ENCODE data around the gene CPSF3.

DNA sequence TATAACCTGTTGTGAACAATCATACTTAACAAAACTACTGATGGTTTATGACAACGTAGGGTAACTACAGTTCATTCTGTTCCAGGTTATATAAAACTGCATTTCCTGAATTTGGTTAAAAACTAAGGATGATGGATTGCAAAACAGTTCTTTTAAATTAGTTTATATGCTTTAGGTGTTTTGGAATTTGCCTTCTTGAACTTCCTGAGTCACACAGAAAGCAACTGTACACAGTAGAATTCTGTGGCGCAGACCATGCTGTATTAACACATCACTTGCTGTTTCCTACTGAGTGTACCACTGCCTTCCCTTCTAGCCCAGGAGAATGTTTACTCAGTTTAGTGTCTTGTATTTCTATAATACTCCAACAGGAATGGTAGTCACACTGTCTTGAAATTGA, 19.5 kb upstream of the CPSF3 start:
- TF ChIP-seq, protein P1, sequence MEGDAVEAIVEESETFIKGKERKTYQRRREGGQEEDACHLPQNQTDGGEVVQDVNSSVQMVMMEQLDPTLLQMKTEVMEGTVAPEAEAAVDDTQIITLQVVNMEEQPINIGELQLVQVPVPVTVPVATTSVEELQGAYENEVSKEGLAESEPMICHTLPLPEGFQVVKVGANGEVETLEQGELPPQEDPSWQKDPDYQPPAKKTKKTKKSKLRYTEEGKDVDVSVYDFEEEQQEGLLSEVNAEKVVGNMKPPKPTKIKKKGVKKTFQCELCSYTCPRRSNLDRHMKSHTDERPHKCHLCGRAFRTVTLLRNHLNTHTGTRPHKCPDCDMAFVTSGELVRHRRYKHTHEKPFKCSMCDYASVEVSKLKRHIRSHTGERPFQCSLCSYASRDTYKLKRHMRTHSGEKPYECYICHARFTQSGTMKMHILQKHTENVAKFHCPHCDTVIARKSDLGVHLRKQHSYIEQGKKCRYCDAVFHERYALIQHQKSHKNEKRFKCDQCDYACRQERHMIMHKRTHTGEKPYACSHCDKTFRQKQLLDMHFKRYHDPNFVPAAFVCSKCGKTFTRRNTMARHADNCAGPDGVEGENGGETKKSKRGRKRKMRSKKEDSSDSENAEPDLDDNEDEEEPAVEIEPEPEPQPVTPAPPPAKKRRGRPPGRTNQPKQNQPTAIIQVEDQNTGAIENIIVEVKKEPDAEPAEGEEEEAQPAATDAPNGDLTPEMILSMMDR (tag by site-specific recombination; IDR thresholded peaks at IDR 0.05), result no peak
- TF ChIP-seq ZNF423 (tag by site-specific recombination; IDR thresholded peaks at IDR 0.05) (no peak), ZNF214 (tag by site-specific recombination; IDR thresholded peaks at IDR 0.05; ENCODE audit: borderline replicate concordance) (no peak), REPIN1 (tag by site-specific recombination; IDR thresholded peaks at IDR 0.05; ENCODE audit: low read depth) (no peak)
- TF ChIP-seq, protein P2, sequence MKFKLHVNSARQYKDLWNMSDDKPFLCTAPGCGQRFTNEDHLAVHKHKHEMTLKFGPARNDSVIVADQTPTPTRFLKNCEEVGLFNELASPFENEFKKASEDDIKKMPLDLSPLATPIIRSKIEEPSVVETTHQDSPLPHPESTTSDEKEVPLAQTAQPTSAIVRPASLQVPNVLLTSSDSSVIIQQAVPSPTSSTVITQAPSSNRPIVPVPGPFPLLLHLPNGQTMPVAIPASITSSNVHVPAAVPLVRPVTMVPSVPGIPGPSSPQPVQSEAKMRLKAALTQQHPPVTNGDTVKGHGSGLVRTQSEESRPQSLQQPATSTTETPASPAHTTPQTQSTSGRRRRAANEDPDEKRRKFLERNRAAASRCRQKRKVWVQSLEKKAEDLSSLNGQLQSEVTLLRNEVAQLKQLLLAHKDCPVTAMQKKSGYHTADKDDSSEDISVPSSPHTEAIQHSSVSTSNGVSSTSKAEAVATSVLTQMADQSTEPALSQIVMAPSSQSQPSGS (tag by site-specific recombination; IDR thresholded peaks at IDR 0.05; ENCODE audit: low read depth), result no peak
- TF ChIP-seq, protein P3, sequence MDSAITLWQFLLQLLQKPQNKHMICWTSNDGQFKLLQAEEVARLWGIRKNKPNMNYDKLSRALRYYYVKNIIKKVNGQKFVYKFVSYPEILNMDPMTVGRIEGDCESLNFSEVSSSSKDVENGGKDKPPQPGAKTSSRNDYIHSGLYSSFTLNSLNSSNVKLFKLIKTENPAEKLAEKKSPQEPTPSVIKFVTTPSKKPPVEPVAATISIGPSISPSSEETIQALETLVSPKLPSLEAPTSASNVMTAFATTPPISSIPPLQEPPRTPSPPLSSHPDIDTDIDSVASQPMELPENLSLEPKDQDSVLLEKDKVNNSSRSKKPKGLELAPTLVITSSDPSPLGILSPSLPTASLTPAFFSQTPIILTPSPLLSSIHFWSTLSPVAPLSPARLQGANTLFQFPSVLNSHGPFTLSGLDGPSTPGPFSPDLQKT (IDR thresholded peaks at IDR 0.05; ENCODE audit: borderline replicate concordance, low read depth, low read length), result no peak
- TF ChIP-seq, protein P4, sequence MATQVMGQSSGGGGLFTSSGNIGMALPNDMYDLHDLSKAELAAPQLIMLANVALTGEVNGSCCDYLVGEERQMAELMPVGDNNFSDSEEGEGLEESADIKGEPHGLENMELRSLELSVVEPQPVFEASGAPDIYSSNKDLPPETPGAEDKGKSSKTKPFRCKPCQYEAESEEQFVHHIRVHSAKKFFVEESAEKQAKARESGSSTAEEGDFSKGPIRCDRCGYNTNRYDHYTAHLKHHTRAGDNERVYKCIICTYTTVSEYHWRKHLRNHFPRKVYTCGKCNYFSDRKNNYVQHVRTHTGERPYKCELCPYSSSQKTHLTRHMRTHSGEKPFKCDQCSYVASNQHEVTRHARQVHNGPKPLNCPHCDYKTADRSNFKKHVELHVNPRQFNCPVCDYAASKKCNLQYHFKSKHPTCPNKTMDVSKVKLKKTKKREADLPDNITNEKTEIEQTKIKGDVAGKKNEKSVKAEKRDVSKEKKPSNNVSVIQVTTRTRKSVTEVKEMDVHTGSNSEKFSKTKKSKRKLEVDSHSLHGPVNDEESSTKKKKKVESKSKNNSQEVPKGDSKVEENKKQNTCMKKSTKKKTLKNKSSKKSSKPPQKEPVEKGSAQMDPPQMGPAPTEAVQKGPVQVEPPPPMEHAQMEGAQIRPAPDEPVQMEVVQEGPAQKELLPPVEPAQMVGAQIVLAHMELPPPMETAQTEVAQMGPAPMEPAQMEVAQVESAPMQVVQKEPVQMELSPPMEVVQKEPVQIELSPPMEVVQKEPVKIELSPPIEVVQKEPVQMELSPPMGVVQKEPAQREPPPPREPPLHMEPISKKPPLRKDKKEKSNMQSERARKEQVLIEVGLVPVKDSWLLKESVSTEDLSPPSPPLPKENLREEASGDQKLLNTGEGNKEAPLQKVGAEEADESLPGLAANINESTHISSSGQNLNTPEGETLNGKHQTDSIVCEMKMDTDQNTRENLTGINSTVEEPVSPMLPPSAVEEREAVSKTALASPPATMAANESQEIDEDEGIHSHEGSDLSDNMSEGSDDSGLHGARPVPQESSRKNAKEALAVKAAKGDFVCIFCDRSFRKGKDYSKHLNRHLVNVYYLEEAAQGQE (tag by site-specific recombination; IDR thresholded peaks at IDR 0.05), result no peak
